Panc1 (cell line): ENCODE data around the gene TRIM10.

Source experiments
- CTCF ChIP-seq: fragments of 450-650 bp; IDR thresholded peaks from 2 replicates; pipeline ENCODE4 v1.5.1; 2017; ENCODE audit warnings: mild to moderate bottlenecking
- POLR2AphosphoS5 ChIP-seq: IDR thresholded peaks from 2 replicates; pipeline ENCODE4 v1.6.1; 2012; ENCODE audit warnings: mild to moderate bottlenecking, low read depth, low read length, moderate library complexity
- SIN3A ChIP-seq: IDR thresholded peaks from 2 replicates; pipeline ENCODE4 v1.6.1; 2012; ENCODE audit warnings: low read depth, mild to moderate bottlenecking, low read length, moderate library complexity, borderline replicate concordance; ENCODE audit not compliant: insufficient read depth

GRCh38 chr6:30154709-30155519 is 6.1 kb downstream of the TRIM10 start:
- TF ChIP-seq CTCF, result no peak
- TF ChIP-seq POLR2AphosphoS5, result no peak
- TF ChIP-seq SIN3A, result no peak
